Mucosa of descending colon (tissue), 3 donors: ENCODE data around the gene COPB1. TPM values are rescaled to one million over a fixed set of nuclear protein-coding genes. Genes with fewer than 3 reads are reported as not detected.
A peak's percentile ranks its signal among the peaks of the same experiment; 100 is the strongest.

Source experiments
- ATAC-seq: fragments of 200-7000 bp; cut with Tn5 transposase; one replicate; pipeline ENCODE4 v1.9.1; 2020; ENCODE audit warnings: mild to moderate bottlenecking, moderate library complexity
- DNase-seq, 3 donors: peaks; one replicate each; pipeline ENCODE4 v3.0.0-alpha.2; 2020
- H3K36me3 ChIP-seq: fragments of 200-600 bp; one replicate; pipeline ENCODE4 v1.8.0; 2021; ENCODE audit warnings: low read depth, mild to moderate bottlenecking
- H3K4me1 ChIP-seq: fragments of 200-600 bp; one replicate; pipeline ENCODE4 v1.8.0; 2021; ENCODE audit warnings: low read depth, mild to moderate bottlenecking
- H3K4me3 ChIP-seq: fragments of 200-600 bp; one replicate; pipeline ENCODE4 v1.8.0; 2021; ENCODE audit warnings: mild to moderate bottlenecking
- H3K9me3 ChIP-seq: fragments of 200-600 bp; one replicate; pipeline ENCODE4 v1.8.0; 2021; ENCODE audit warnings: mild to moderate bottlenecking
- intact Hi-C, 2 donors: fragments of 100-400 bp; cut with DNase I in 1 of 2; cut with micrococcal nuclease in 1 of 2; formaldehyde crosslinking; loops; one replicate each; pipeline versions ENCODE4 v1.11.0 to v1.11.1; 2022; cut with DNase I, micrococcal nuclease
- total RNA-seq, 3 donors: library from RNA; stranded (reverse); fragmentation: NEBNext Ultra II Directional in 2 of 3; extraction: Animal tissue kit (Norgen Biotek cat#: 25700) in 2 of 3; gene quantifications; one replicate each; pipeline versions ENCODE4 v1.2.1 to v1.2.4, GENCODE V29; 2021 to 2023
- TF ChIP-seq, protein P1 (sequence below): fragments of 200-600 bp; IDR thresholded peaks from one replicate; pipeline ENCODE4 v1.8.0; 2022; ENCODE audit warnings: antibody characterized with exemption, mild to moderate bottlenecking
- donor health status: DM: no; HTN: no; CAD: no; lungs with moderate emphysema.
- donor health status: DM: no; HTN: no; CAD: no.
- donor health status: DM: no; HTN: yes; CAD: no.

Gene COPB1
- total RNA-seq, 3 donors from 2014 or later = 71.6 to 82.1 (median 76.3) TPM

DNA sequence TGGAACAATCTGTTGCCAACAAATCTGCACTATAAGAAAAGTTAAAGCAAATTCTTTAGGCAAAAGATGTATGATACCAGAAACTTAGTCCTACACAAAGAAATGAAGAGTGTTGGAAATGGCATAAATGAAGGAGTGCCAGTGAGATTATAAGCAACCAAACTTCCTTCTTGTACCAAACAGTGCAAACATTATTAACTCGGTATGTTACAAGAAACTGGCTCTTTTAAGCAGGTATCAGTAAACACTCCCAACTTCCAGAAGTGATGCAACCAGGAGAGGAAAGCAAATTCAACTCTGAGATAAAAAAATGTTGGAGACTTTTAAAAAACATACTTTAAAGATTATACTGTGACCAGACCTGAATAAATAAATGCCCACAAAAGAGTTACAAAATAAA lies 28.5 kb downstream of the COPB1 start:
- intact Hi-C loops = no loop called here
- no peak for ATAC-seq
- H3K9me3 ChIP-seq = no peaks in the 10 kb centered on the region
- peaks cover 14% of the 10 kb centered on the region for H3K36me3 ChIP-seq
- TF ChIP-seq, protein P1, sequence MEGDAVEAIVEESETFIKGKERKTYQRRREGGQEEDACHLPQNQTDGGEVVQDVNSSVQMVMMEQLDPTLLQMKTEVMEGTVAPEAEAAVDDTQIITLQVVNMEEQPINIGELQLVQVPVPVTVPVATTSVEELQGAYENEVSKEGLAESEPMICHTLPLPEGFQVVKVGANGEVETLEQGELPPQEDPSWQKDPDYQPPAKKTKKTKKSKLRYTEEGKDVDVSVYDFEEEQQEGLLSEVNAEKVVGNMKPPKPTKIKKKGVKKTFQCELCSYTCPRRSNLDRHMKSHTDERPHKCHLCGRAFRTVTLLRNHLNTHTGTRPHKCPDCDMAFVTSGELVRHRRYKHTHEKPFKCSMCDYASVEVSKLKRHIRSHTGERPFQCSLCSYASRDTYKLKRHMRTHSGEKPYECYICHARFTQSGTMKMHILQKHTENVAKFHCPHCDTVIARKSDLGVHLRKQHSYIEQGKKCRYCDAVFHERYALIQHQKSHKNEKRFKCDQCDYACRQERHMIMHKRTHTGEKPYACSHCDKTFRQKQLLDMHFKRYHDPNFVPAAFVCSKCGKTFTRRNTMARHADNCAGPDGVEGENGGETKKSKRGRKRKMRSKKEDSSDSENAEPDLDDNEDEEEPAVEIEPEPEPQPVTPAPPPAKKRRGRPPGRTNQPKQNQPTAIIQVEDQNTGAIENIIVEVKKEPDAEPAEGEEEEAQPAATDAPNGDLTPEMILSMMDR = no peak
- no peak overlapping the region for H3K4me3 ChIP-seq
- H3K4me1 ChIP-seq = no peaks in the 10 kb centered on the region
- no peak for DNase-seq

DNA sequence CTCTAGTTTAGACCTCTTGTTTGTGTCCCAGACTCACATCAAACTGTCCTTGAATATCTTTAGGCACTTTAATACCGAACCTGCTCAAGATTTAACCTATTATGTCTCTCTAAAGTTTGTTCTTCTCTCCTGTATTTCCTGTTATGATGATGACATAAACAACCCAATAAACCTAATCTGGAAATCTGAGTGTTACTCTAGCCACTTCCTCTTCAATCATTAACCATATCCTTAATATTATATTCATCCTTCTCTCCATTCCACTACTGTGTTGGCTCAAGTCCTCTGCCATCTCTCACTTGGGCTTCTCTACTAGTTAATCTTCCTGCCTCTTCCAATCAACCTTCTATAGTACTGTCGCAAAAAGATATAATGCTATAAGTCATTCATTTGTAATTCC lies 36.0 kb downstream of the COPB1 start:
- H3K9me3 ChIP-seq = no peaks in the 10 kb centered on the region
- intact Hi-C loops = no loop called here
- no peak overlapping the region for H3K4me3 ChIP-seq
- TF ChIP-seq, protein P1 = no peak
- DNase-seq = no peak
- peaks cover 28% of the 10 kb centered on the region for H3K36me3 ChIP-seq
- ATAC-seq = peak; percentile 68
- peaks cover 9% of the 10 kb centered on the region for H3K4me1 ChIP-seq

DNA sequence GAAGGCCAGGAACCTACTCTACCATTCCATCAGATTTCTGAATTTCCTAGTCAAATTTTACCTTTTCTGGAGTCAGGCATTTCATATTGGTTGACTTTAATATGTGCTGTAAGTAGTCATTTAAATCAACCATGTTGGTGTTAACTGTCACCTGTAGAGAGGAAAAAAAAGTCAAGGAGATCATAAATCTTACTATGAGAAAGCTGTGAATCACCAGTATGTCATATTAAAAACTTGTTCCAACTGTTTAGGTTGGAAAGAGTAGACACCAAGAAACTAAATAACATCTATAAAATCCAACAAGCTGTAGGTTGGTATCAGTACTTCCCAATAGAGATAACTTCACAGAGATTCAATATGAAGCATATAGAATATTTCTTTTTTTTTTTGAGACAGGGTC lies 39.5 kb downstream of the COPB1 start:
- TF ChIP-seq, protein P1 = no peak
- Histone ChIP-seq H3K4me3 (no peak overlapping the region), H3K9me3 (no peaks in the 10 kb centered on the region), H3K36me3 (peaks cover 19% of the 10 kb centered on the region), H3K4me1 (peaks cover 9% of the 10 kb centered on the region)
- ATAC-seq (no peak), DNase-seq (no peak)
- intact Hi-C loops = no loop called here

DNA sequence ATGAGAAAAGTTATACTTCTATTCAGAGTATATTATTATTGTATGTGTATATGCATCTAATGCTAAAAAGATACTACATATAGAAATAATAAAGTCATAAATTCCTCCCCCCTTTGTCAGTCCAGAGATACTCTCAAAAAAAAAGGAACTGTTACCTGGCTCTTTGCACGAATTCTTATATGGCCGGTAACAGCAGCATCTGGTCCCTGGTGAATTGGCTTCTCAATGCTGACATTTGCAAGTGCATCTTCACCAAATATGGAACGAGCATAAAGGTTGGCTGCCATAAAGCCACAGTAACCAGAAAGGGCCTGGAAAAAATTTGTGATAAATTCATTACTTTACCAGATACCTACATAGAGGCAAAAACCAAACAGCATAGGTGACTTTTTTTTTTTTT lies 41.2 kb downstream of the COPB1 start:
- Histone ChIP-seq H3K4me3 (no peak overlapping the region), H3K9me3 (no peaks in the 10 kb centered on the region), H3K36me3 (peaks cover 19% of the 10 kb centered on the region), H3K4me1 (no peaks in the 10 kb centered on the region)
- intact Hi-C loops = loop anchor here in 1 of 2 donors (5.0 kb wide), 1 partner anchor 156 kb away; no protein-coding TSS in a partner anchor
- ATAC-seq (no peak), DNase-seq (no peak)
- TF ChIP-seq, protein P1 = no peak

DNA sequence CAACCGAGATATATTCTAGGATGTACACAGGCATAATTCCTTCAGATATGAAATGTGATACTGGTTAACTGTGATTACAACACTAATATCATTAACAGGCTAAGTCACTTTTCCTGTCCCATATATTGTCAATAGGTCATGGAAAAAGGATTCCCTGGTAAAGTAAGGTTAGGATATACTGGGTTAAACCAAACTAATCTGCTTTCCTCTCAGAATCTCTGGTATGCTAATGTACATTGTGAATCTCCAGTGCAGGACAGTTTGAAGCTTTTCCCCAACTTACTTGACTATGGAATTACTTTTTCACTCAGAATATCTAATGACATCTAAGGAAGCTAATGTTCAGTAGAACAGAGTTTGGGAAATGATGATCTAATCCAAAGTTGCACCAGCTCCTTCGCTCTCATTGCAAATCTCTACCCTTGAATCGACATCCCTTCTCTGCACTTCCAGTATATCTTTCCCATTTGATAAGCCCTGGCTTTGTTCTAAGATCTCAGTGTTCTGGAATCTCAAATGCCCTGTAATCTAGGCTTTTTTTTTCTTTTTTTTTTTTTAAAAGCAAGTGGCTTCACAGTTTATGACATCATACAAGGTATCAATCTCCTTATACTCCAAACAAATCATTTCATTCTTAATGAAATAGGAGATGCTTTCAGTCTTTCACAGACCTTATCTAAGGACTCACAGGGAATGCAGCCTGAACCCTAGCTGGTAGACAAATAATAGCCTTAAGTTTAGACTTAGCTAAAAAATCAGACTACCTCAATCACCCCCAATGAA lies 43.8 kb downstream of the COPB1 start:
- intact Hi-C loops = loop anchor here in 1 of 2 donors (5.0 kb wide), 1 partner anchor 154 kb away; no protein-coding TSS in a partner anchor
- DNase-seq (no peak), ATAC-seq (no peak)
- no peak overlapping the region for H3K4me3 ChIP-seq
- peaks cover 14% of the 10 kb centered on the region for H3K36me3 ChIP-seq
- TF ChIP-seq, protein P1 = no peak
- H3K9me3 ChIP-seq = no peaks in the 10 kb centered on the region
- H3K4me1 ChIP-seq = no peaks in the 10 kb centered on the region
